ENCODE results near the gene TCEAL7.

Gene TCEAL7

DNA sequence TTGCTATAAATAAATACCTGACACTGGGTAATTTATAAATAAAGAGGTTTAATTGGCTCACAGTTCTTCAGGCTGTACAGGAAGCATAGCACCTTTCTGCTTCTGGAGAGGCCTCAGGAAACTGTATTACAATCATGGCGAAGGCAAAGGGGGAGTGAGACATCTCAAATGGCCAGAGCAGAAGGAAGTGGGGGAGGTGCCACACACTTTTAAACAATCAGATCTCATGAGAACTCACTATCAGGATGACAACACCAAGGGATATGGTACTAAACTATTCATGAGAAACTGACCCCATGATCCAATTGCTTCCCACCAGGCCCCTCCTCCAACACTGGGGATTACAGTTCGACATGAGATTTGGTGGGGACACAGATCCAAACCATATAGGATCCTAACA, 14.6 kb downstream of the TCEAL7 start:
- Histone ChIP-seq H3K56ac (ENCODE audit: low read length) (no peak overlapping the region), H3K79me2 (ENCODE audit: control insufficient read depth, insufficient read depth, low read length) (no peaks in the 10 kb centered on the region), H3K4me2 (ENCODE audit: low read length) (no peak overlapping the region), H2BK120ac (ENCODE audit: low read depth, low read length) (no peak overlapping the region), H2BK5ac (ENCODE audit: low read length) (no peak overlapping the region), H3K4me1 (ENCODE audit: control insufficient read depth, low read depth, low read length) (no peaks in the 10 kb centered on the region), H2BK15ac (replicated peaks; ENCODE audit: low read depth) (no peak overlapping the region), H2AK5ac (ENCODE audit: low read length) (no peak overlapping the region), H3K27ac (ENCODE audit: low read depth, low read length) (no peak overlapping the region), H3K9ac (ENCODE audit: low read length) (no peak overlapping the region), H3K36me3 (ENCODE audit: control insufficient read depth, insufficient read depth, low read length) (no peaks in the 10 kb centered on the region), H4K8ac (ENCODE audit: low read depth, low read length) (no peak overlapping the region), H4K5ac (ENCODE audit: low read length) (no peak overlapping the region), H3K18ac (ENCODE audit: low read length) (no peak overlapping the region), H3K23ac (ENCODE audit: low read length) (no peak overlapping the region), H3K79me1 (ENCODE audit: low read length) (no peaks in the 10 kb centered on the region), H3K27me3 (ENCODE audit: insufficient read depth, low read length, poor library complexity) (no peaks in the 10 kb centered on the region), H3K4ac (ENCODE audit: low read depth, low read length) (no peak overlapping the region), H3K4me3 (ENCODE audit: low read length) (no peak overlapping the region)
- peak; percentile 54 for DNase-seq
- no CpG with 5 or more reads among the region's 2 CpGs for WGBS (ENCODE audit: extremely low coverage, insufficient coverage, low lambda C conversion rate)

- no peak overlapping the region for H3K18ac ChIP-seq (ENCODE audit: low read length)
- peaks cover 3% of the 10 kb centered on the region for H3K4me1 ChIP-seq (ENCODE audit: control insufficient read depth, low read depth, low read length)
- peak overlapping the region; percentile 29 for H3K56ac ChIP-seq (ENCODE audit: low read length)
- H3K4ac ChIP-seq (ENCODE audit: low read depth, low read length), result no peak overlapping the region
- no peak overlapping the region for H3K9ac ChIP-seq (ENCODE audit: low read length)
- H4K5ac ChIP-seq (ENCODE audit: low read length), result no peak overlapping the region
- no peaks in the 10 kb centered on the region for H3K36me3 ChIP-seq (ENCODE audit: control insufficient read depth, insufficient read depth, low read length)
- H2BK5ac ChIP-seq (ENCODE audit: low read length), result no peak overlapping the region
- no peaks in the 10 kb centered on the region for H3K27me3 ChIP-seq (ENCODE audit: insufficient read depth, low read length, poor library complexity)
- H2AK5ac ChIP-seq (ENCODE audit: low read length), result no peak overlapping the region
- no peaks in the 10 kb centered on the region for H3K79me1 ChIP-seq (ENCODE audit: low read length)
- no CpG with 5 or more reads among the region's 29 CpGs for WGBS (ENCODE audit: extremely low coverage, insufficient coverage, low lambda C conversion rate)
- no peak overlapping the region for H3K27ac ChIP-seq (ENCODE audit: low read depth, low read length)
- no peaks in the 10 kb centered on the region for H3K79me2 ChIP-seq (ENCODE audit: control insufficient read depth, insufficient read depth, low read length)
- H3K4me2 ChIP-seq (ENCODE audit: low read length), result no peak overlapping the region
- no peak overlapping the region for H2BK15ac ChIP-seq (replicated peaks; ENCODE audit: low read depth)
- H4K8ac ChIP-seq (ENCODE audit: low read depth, low read length), result no peak overlapping the region
- H2BK120ac ChIP-seq (ENCODE audit: low read depth, low read length), result no peak overlapping the region
- no peak overlapping the region for H3K23ac ChIP-seq (ENCODE audit: low read length)
- H3K4me3 ChIP-seq (ENCODE audit: low read length), result no peak overlapping the region
- peak; percentile 52 for DNase-seq
Measured at GRCh38 chrX:103347682-103348397, 17.8 kb downstream of the TCEAL7 start.

DNA sequence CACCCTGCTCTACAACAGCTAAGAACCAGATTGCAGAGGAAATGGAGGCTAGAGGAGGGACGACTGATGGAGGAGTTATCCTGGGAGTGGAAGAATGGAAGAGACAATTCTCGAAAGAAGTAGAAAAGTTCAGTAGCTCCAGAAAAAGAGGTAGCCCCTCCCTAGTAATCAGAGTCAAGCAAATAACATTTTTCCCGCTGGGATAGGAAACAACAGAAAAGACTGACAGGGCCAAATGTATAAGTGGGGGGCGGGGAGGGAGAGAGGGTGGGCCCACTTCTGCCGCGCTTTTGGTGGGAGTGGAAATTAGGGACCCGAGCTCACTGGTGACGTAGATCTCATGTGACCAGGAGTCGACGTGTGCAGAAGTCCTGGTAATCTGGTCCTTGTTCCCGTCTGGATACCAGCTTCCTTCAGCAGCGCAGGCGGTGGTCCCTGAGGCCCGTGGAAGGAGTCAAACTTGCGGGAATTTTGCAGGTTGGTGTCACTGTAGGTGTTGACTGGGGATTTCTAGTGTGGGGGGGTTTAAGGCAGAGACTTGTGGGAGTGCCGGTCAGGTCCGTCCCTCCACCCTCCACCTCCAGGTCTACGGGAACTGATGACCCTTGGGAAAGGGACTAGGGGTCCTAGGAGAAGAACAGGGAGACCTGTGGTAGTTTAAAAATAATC, 26.2 kb downstream of the TCEAL7 start, which contains the start of gene TCEAL9:
Gene TCEAL9 (plus strand): TSS at position 377 of the 669 bp plus-strand sequence. CDS start 1,179 bp downstream, outside the sequence.
- Histone ChIP-seq H2BK120ac (ENCODE audit: low read depth, low read length) (no peak within 1 kb of the TSS), H3K23ac (ENCODE audit: low read length) (peak within 1 kb of the TSS; percentile 66), H3K9ac (ENCODE audit: low read length) (peak within 1 kb of the TSS; percentile 92), H2BK15ac (replicated peaks; ENCODE audit: low read depth) (no peak within 1 kb of the TSS), H3K4ac (ENCODE audit: low read depth, low read length) (peak within 1 kb of the TSS; percentile 85), H3K79me2 (ENCODE audit: control insufficient read depth, insufficient read depth, low read length) (peaks cover 8% of the 10 kb centered on the region), H4K5ac (ENCODE audit: low read length) (no peak within 1 kb of the TSS), H3K18ac (ENCODE audit: low read length) (peak within 1 kb of the TSS; percentile 95), H3K27me3 (ENCODE audit: insufficient read depth, low read length, poor library complexity) (no peaks in the 10 kb centered on the region), H2BK5ac (ENCODE audit: low read length) (no peak within 1 kb of the TSS), H3K4me3 (ENCODE audit: low read length) (peak within 1 kb of the TSS; percentile 91), H4K8ac (ENCODE audit: low read depth, low read length) (peak within 1 kb of the TSS; percentile 81), H3K36me3 (ENCODE audit: control insufficient read depth, insufficient read depth, low read length) (no peaks in the 10 kb centered on the region), H3K79me1 (ENCODE audit: low read length) (no peaks in the 10 kb centered on the region), H3K27ac (ENCODE audit: low read depth, low read length) (peak within 1 kb of the TSS; percentile 70), H2AK5ac (ENCODE audit: low read length) (no peak within 1 kb of the TSS), H3K56ac (ENCODE audit: low read length) (peak within 1 kb of the TSS; percentile 92), H3K4me1 (ENCODE audit: control insufficient read depth, low read depth, low read length) (no peaks in the 10 kb centered on the region), H3K4me2 (ENCODE audit: low read length) (peak within 1 kb of the TSS; percentile 56)
- DNase-seq, result peak; percentile 82
- no CpG with 5 or more reads among the region's 18 CpGs for WGBS (ENCODE audit: extremely low coverage, insufficient coverage, low lambda C conversion rate)

DNA sequence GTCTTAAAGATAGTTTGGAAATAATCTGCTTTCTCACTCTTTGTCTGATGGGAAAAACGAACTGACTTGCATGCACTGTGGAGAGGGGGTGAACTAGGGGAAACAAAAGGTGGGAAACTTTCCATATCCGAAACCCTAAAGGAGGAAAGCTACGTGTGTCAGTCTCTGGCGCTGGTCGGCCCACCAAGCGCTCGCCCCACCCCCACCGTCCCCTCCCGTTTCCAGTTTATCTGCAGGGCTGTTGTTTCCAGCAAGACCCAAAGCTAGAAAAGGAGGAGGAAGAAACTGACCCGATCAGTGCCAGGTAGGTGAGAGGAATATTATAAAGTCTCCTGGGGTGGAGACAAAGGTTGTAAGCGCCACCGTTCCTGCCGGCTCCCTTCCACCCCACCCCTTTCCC, 26.8 kb downstream of the TCEAL7 start:
- no peak overlapping the region for H2AK5ac ChIP-seq (ENCODE audit: low read length)
- DNase-seq, result no peak
- no peaks in the 10 kb centered on the region for H3K79me1 ChIP-seq (ENCODE audit: low read length)
- H2BK120ac ChIP-seq (ENCODE audit: low read depth, low read length), result no peak overlapping the region
- H3K4me2 ChIP-seq (ENCODE audit: low read length), result peak overlapping the region; percentile 56
- no peaks in the 10 kb centered on the region for H3K4me1 ChIP-seq (ENCODE audit: control insufficient read depth, low read depth, low read length)
- H3K79me2 ChIP-seq (ENCODE audit: control insufficient read depth, insufficient read depth, low read length), result peaks cover 8% of the 10 kb centered on the region
- H3K4me3 ChIP-seq (ENCODE audit: low read length), result peak overlapping the region; percentile 91
- H3K18ac ChIP-seq (ENCODE audit: low read length), result peak overlapping the region; percentile 95
- no peaks in the 10 kb centered on the region for H3K27me3 ChIP-seq (ENCODE audit: insufficient read depth, low read length, poor library complexity)
- H2BK5ac ChIP-seq (ENCODE audit: low read length), result no peak overlapping the region
- H3K4ac ChIP-seq (ENCODE audit: low read depth, low read length), result peak overlapping the region; percentile 85
- WGBS (ENCODE audit: extremely low coverage, insufficient coverage, low lambda C conversion rate), result no CpG with 5 or more reads among the region's 13 CpGs
- H3K56ac ChIP-seq (ENCODE audit: low read length), result peak overlapping the region; percentile 92
- no peak overlapping the region for H3K23ac ChIP-seq (ENCODE audit: low read length)
- no peak overlapping the region for H2BK15ac ChIP-seq (replicated peaks; ENCODE audit: low read depth)
- peak overlapping the region; percentile 92 for H3K9ac ChIP-seq (ENCODE audit: low read length)
- no peaks in the 10 kb centered on the region for H3K36me3 ChIP-seq (ENCODE audit: control insufficient read depth, insufficient read depth, low read length)
- peak overlapping the region; percentile 70 for H3K27ac ChIP-seq (ENCODE audit: low read depth, low read length)
- no peak overlapping the region for H4K5ac ChIP-seq (ENCODE audit: low read length)
- peak overlapping the region; percentile 76 for H4K8ac ChIP-seq (ENCODE audit: low read depth, low read length)

DNA sequence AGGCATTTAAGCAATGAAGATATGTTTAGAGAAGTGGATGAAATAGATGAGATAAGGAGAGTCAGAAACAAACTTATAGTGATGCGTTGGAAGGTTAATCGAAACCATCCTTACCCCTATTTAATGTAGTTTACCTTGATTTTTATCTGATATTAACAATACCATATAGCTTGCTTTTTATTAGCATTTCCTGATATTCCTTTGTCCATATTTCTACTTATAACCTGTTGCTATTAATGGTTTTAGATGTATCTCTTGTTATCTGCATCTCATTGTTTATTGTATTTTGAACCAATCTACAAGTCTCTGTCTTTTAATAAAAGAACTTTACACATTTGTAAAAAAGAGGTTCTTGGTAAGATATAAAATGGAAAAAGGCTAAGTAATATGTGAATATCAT, 27.8 kb downstream of the TCEAL7 start:
- H3K4ac ChIP-seq (ENCODE audit: low read depth, low read length), result no peak overlapping the region
- H3K36me3 ChIP-seq (ENCODE audit: control insufficient read depth, insufficient read depth, low read length), result no peaks in the 10 kb centered on the region
- H3K56ac ChIP-seq (ENCODE audit: low read length), result no peak overlapping the region
- H3K18ac ChIP-seq (ENCODE audit: low read length), result no peak overlapping the region
- H4K5ac ChIP-seq (ENCODE audit: low read length), result no peak overlapping the region
- no peak overlapping the region for H2AK5ac ChIP-seq (ENCODE audit: low read length)
- WGBS (ENCODE audit: extremely low coverage, insufficient coverage, low lambda C conversion rate), result no CpG with 5 or more reads among the region's 2 CpGs
- peaks cover 8% of the 10 kb centered on the region for H3K79me2 ChIP-seq (ENCODE audit: control insufficient read depth, insufficient read depth, low read length)
- H3K4me2 ChIP-seq (ENCODE audit: low read length), result no peak overlapping the region
- no peaks in the 10 kb centered on the region for H3K27me3 ChIP-seq (ENCODE audit: insufficient read depth, low read length, poor library complexity)
- H2BK120ac ChIP-seq (ENCODE audit: low read depth, low read length), result no peak overlapping the region
- no peak overlapping the region for H3K4me3 ChIP-seq (ENCODE audit: low read length)
- H3K27ac ChIP-seq (ENCODE audit: low read depth, low read length), result no peak overlapping the region
- H2BK5ac ChIP-seq (ENCODE audit: low read length), result no peak overlapping the region
- no peaks in the 10 kb centered on the region for H3K4me1 ChIP-seq (ENCODE audit: control insufficient read depth, low read depth, low read length)
- H4K8ac ChIP-seq (ENCODE audit: low read depth, low read length), result no peak overlapping the region
- no peaks in the 10 kb centered on the region for H3K79me1 ChIP-seq (ENCODE audit: low read length)
- H3K23ac ChIP-seq (ENCODE audit: low read length), result no peak overlapping the region
- no peak for DNase-seq
- no peak overlapping the region for H2BK15ac ChIP-seq (replicated peaks; ENCODE audit: low read depth)
- no peak overlapping the region for H3K9ac ChIP-seq (ENCODE audit: low read length)
